Osteoblast (primary cell): ENCODE measurements around the gene ZNF385C. TPM values are rescaled to one million over a fixed set of nuclear protein-coding genes. Genes with fewer than 3 reads are reported as not detected.
A peak's percentile ranks its signal among the peaks of the same experiment; 100 is the strongest.

ENCODE experiments used
- DNase-seq: peaks from one replicate; pipeline ENCODE4 v3.0.0; 2011; ENCODE audit warnings: low spot score, mixed read lengths; ENCODE audit not compliant: insufficient read length; ENCODE audit errors: missing footprints
- H2AFZ ChIP-seq: 2 replicates; pipeline ENCODE4 v1.6.0; 2011; ENCODE audit warnings: mild to moderate bottlenecking, low read length
- H3K27ac ChIP-seq: 2 replicates; pipeline ENCODE4 v1.5.1; 2011; ENCODE audit warnings: mild to moderate bottlenecking, low read depth, low read length, moderate library complexity
- H3K27me3 ChIP-seq: 2 replicates; pipeline ENCODE4 v1.6.0; 2012; ENCODE audit warnings: mild to moderate bottlenecking, control low read depth, inconsistent platforms, low read length, moderate library complexity; ENCODE audit not compliant: insufficient read depth
- H3K36me3 ChIP-seq: 2 replicates; pipeline ENCODE4 v1.5.1; 2011; ENCODE audit warnings: mild to moderate bottlenecking, low read length, control low read depth, moderate library complexity; ENCODE audit not compliant: insufficient read depth
- H3K4me1 ChIP-seq: 2 replicates; pipeline ENCODE4 v1.5.1; 2011; ENCODE audit warnings: mild to moderate bottlenecking, low read length, control low read depth, moderate library complexity; ENCODE audit not compliant: insufficient read depth
- H3K4me2 ChIP-seq: 2 replicates; pipeline ENCODE4 v1.6.0; 2011; ENCODE audit warnings: mild to moderate bottlenecking, low read length; ENCODE audit not compliant: insufficient read depth
- H3K4me3 ChIP-seq: fragments of 200-600 bp; sonication (generic); 3 replicates; pipeline ENCODE4 v1.5.1; 2012; ENCODE audit warnings: mild to moderate bottlenecking, low read length, inconsistent platforms; ENCODE audit not compliant: insufficient read depth
- H3K79me2 ChIP-seq: 2 replicates; pipeline ENCODE4 v1.6.0; 2012; ENCODE audit warnings: mild to moderate bottlenecking, low read length, control low read depth, inconsistent platforms; ENCODE audit not compliant: insufficient read depth
- H3K9me3 ChIP-seq: 2 replicates; pipeline ENCODE4 v1.5.1; 2011; ENCODE audit warnings: low read depth, low read length, control low read depth
- H4K20me1 ChIP-seq: 2 replicates; pipeline ENCODE4 v1.6.0; 2012; ENCODE audit warnings: mild to moderate bottlenecking, low read length, control low read depth; ENCODE audit not compliant: insufficient read depth
- CTCF ChIP-seq: IDR thresholded peaks from 2 replicates; pipeline ENCODE4 v1.5.1; 2011; ENCODE audit warnings: mild to moderate bottlenecking, low read depth, low read length, moderate library complexity; ENCODE audit errors: extremely low read depth
- total RNA-seq: library from RNA; depleted of rRNA; stranded (reverse); fragments of >200 nt; gene quantifications from 2 replicates; pipeline ENCODE4 v1.2.3, GENCODE V29; 2012

Gene ZNF385C
- total RNA-seq, 1 donor, result not detected

- H2AFZ ChIP-seq, result no peak overlapping the region
- peaks cover 26% of the 10 kb centered on the region for H3K36me3 ChIP-seq
- H3K27ac ChIP-seq, result no peak overlapping the region
These were observed 18.6 kb upstream of the ZNF385C start for GRCh38 chr17:42116705-42117396.

DNA sequence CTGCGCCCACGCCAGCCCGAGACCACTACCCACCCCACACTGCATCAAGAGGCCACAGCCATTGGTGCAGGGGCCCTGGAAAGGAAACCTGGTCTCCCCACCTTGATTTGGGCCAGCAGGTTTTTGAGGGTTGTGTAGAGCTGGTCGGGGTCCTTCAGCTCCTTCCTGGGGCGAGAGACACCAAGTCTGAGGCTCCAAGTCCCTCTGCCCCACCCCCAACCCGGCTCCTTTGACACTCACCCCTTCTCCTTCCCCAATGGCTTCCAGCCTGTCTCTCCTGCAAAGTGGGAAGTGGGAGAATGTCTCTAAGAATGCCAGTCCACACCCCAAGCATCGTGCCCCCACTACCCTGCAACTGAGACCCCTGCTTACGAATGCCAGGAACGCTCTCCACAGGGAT, 15.8 kb upstream of the ZNF385C start:
- Histone ChIP-seq H4K20me1 (peaks cover 6% of the 10 kb centered on the region), H3K27me3 (no peaks in the 10 kb centered on the region), H3K79me2 (no peaks in the 10 kb centered on the region), H3K4me3 (no peak overlapping the region), H3K36me3 (peaks cover 26% of the 10 kb centered on the region), H3K9me3 (no peaks in the 10 kb centered on the region), H3K27ac (no peak overlapping the region), H2AFZ (no peak overlapping the region), H3K4me1 (peaks cover 12% of the 10 kb centered on the region), H3K4me2 (no peak overlapping the region)
- no peak for DNase-seq
- no peak for TF ChIP-seq CTCF

More at GRCh38 chr17:42116705-42117396, 18.6 kb upstream of the ZNF385C start:
- Histone ChIP-seq H4K20me1 (peaks cover 6% of the 10 kb centered on the region), H3K4me3 (no peak overlapping the region), H3K4me1 (peaks cover 16% of the 10 kb centered on the region), H3K79me2 (peaks cover 3% of the 10 kb centered on the region), H3K4me2 (no peak overlapping the region), H3K27me3 (no peaks in the 10 kb centered on the region), H3K9me3 (no peaks in the 10 kb centered on the region)
- DNase-seq, result peak; percentile 98
- peak; percentile 79 for TF ChIP-seq CTCF

- H3K4me3 ChIP-seq, result no peak overlapping the region
- H3K27me3 ChIP-seq, result no peaks in the 10 kb centered on the region
- no peak overlapping the region for H2AFZ ChIP-seq
- H3K79me2 ChIP-seq, result no peaks in the 10 kb centered on the region
- TF ChIP-seq CTCF, result no peak
- H3K4me2 ChIP-seq, result no peak overlapping the region
- peaks cover 6% of the 10 kb centered on the region for H4K20me1 ChIP-seq
- H3K4me1 ChIP-seq, result peaks cover 12% of the 10 kb centered on the region
- no peaks in the 10 kb centered on the region for H3K9me3 ChIP-seq
- peak overlapping the region; percentile 81 for H3K27ac ChIP-seq
- peaks cover 22% of the 10 kb centered on the region for H3K36me3 ChIP-seq
- peak; percentile 45 for DNase-seq
These were observed 15.2 kb upstream of the ZNF385C start for GRCh38 chr17:42113293-42114069.

DNA sequence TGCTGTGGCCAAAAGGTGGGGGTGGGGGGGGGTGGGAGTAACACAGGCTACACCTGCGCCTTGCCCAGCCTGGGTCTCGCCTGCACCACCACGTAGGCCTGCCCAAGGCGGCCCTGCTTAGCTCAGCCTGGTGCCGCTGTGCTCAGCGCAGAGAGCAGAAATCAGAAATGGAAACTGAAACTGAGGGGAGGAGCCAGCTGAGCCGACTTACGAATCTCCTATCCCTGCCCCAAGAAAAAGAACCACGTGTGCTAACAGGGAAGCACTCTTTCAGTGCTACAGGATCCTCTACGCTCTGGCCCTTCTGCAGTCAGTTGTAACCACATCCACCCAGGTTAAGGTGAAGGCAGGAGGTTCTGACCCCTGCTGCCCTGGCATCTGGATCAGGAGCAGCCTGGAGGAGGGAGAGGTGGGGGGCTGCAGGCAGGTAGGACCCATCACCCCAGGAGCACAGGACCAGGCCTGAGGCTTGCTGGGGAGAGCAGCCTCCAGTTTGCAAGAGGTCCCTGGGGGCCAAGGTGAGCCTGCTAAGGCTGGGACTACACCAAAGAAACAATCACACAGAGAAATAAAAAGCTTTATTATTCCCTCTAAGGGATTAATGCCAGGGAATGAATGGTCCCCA, 14.4 kb upstream of the ZNF385C start, which contains the start of gene DHX58:
TSS of gene DHX58 (minus strand) at position 163 of the 625 bp plus-strand sequence. CDS start 822 bp downstream, outside the sequence.
- peaks cover 6% of the 10 kb centered on the region for H4K20me1 ChIP-seq
- peak within 1 kb of the TSS; percentile 81 for H3K27ac ChIP-seq
- peak within 1 kb of the TSS; percentile 96 for H3K4me2 ChIP-seq
- H3K4me3 ChIP-seq, result peak within 1 kb of the TSS; percentile 82
- H3K79me2 ChIP-seq, result no peaks in the 10 kb centered on the region
- peak; percentile 99 for DNase-seq
- peak within 1 kb of the TSS; percentile 91 for H2AFZ ChIP-seq
- no peaks in the 10 kb centered on the region for H3K9me3 ChIP-seq
- peaks cover 12% of the 10 kb centered on the region for H3K4me1 ChIP-seq
- H3K27me3 ChIP-seq, result no peaks in the 10 kb centered on the region
- peaks cover 22% of the 10 kb centered on the region for H3K36me3 ChIP-seq
- no peak for TF ChIP-seq CTCF
